Right lobe of liver (tissue), 6 donors: ENCODE measurements around the gene CENPX. TPM values are rescaled to one million over a fixed set of nuclear protein-coding genes. Genes with fewer than 3 reads are reported as not detected.
A peak's percentile ranks its signal among the peaks of the same experiment; 100 is the strongest.

Source experiments
- ATAC-seq, 4 donors: fragments of 200-7000 bp; cut with Tn5 transposase; one replicate each; pipeline ENCODE4 v1.9.1; 2020; ENCODE audit warnings: mild to moderate bottlenecking in 4 of 4, moderate library complexity in 4 of 4
- DNase-seq, 3 donors: peaks; one replicate each; pipeline ENCODE4 v3.0.0-alpha.2; 2020
- H3K27ac ChIP-seq, 3 donors: fragments of 200-600 bp; one replicate each; pipeline ENCODE4 v1.8.0; 2022
- H3K27me3 ChIP-seq, 2 donors: fragments of 200-600 bp; one replicate each; pipeline ENCODE4 v1.8.0; 2022
- H3K36me3 ChIP-seq, 4 donors: fragments of 200-600 bp; sonication (generic) in 1 of 4; one replicate each; pipeline versions ENCODE4 v1.5.1 to v1.8.0; 2017 to 2022; ENCODE audit warnings: control low read depth in 1 of 4
- H3K4me1 ChIP-seq, 4 donors: fragments of 200-600 bp; sonication (generic) in 1 of 4; one replicate each; pipeline versions ENCODE4 v1.5.1 to v1.8.0; 2017 to 2022; ENCODE audit warnings: control low read depth in 1 of 4
- H3K4me3 ChIP-seq, 3 donors: fragments of 200-600 bp; one replicate each; pipeline ENCODE4 v1.8.0; 2022
- H3K9me3 ChIP-seq, 4 donors: fragments of 200-600 bp; sonication (generic) in 1 of 4; one replicate each; pipeline versions ENCODE4 v1.5.1 to v1.8.0; 2017 to 2022; ENCODE audit warnings: control low read depth in 1 of 4
- CTCF ChIP-seq, 4 donors: fragments of 200-600 bp in 3 of 4; fragments of 450-650 bp in 1 of 4; IDR thresholded peaks; one replicate each; pipeline versions ENCODE4 v1.5.1 to v1.8.0; 2016 to 2022; ENCODE audit warnings: antibody characterized with exemption in 4 of 4, mild to moderate bottlenecking in 2 of 4
- POLR2A ChIP-seq: fragments of 450-650 bp; IDR thresholded peaks from one replicate; pipeline ENCODE4 v1.6.1; 2017; ENCODE audit warnings: antibody characterized with exemption, mild to moderate bottlenecking
- WGBS: methylation state at CpG from one replicate; pipeline ENCODE4 v1.1.6; 2018; ENCODE audit warnings: low coverage, low lambda C conversion rate; ENCODE audit not compliant: insufficient coverage; ENCODE audit errors: missing lambda C conversion rate; 5-methylcytosine and 5-hydroxymethylcytosine counted together
- intact Hi-C, 2 donors: fragments of 100-400 bp; cut with DNase I; formaldehyde crosslinking; loops; one replicate each; pipeline versions ENCODE4 v1.11.2 to v1.14.1; 2022
- total RNA-seq, 6 experiments: library from RNA; depleted of rRNA in 2 of 6; stranded (reverse); fragments of >200 nt in 2 of 6; fragmentation: NEBNext Ultra II Directional in 3 of 6; extraction: Animal tissue kit (Norgen Biotek cat#: 25700) in 3 of 6; gene quantifications; one replicate each; pipeline versions ENCODE4 v1.1.0 to v1.2.4, GENCODE V29; 2016 to 2023
- donor health status: DM: no; HTN: yes; CAD: no.
- donor health status: DM: no; HTN: no; CAD: no.
- donor health status: DM: no; HTN: no; CAD: no.
- donor health status: DM: no; HTN: yes; CAD: no.
- donor health status: DM: no; HTN: yes; CAD: no.

The CENPX gene
- total RNA-seq, 6 experiments from 2014 or later = 27.3 to 81.1 (median 47.8) TPM

GRCh38 chr17:81999976-82000802 lies 22.5 kb downstream of the CENPX start:
- intact Hi-C loops = no loop called here
- ATAC-seq = peak in 3 of 4 donors; percentile 2 to 38 (median 34)
- 43% methylated on average over 18 of the region's 36 CpGs for WGBS

GRCh38 chr17:81999587-81999975 lies 23.1 kb downstream of the CENPX start:
- ATAC-seq = peak; percentile 26 to 56 (median 38)
- peak in 1 of 3 donors; percentile 21 for DNase-seq
- Histone ChIP-seq H3K27me3 (no peaks in the 10 kb centered on the region), H3K9me3 (no peaks in the 10 kb centered on the region), H3K4me1 (peaks cover 0 to 24% (median 9%) of the 10 kb centered on the region in 4 donors), H3K27ac (no peak overlapping the region), H3K4me3 (no peak overlapping the region), H3K36me3 (no peaks in the 10 kb centered on the region)
- 46% methylated on average over 9 of the region's 12 CpGs for WGBS
- no peak for TF ChIP-seq POLR2A
- no peak for TF ChIP-seq CTCF (IDR thresholded peaks at IDR 0.05)
- intact Hi-C loops = no loop called here

More at GRCh38 chr17:81999976-82000802, 22.5 kb downstream of the CENPX start:
- peak overlapping the region in 1 of 3 donors; percentile 24 for H3K27ac ChIP-seq
- H3K4me1 ChIP-seq = peaks cover 0 to 24% (median 9%) of the 10 kb centered on the region in 4 donors
- no peak for TF ChIP-seq CTCF (IDR thresholded peaks at IDR 0.05)
- H3K27me3 ChIP-seq = no peaks in the 10 kb centered on the region
- H3K4me3 ChIP-seq = no peak overlapping the region
- H3K36me3 ChIP-seq = no peaks in the 10 kb centered on the region
- no peaks in the 10 kb centered on the region for H3K9me3 ChIP-seq
- DNase-seq = no peak

GRCh38 chr17:81998691-81999438 lies 23.8 kb downstream of the CENPX start:
- peaks cover 0 to 24% (median 9%) of the 10 kb centered on the region in 4 donors for H3K4me1 ChIP-seq
- intact Hi-C loops = no loop called here
- no peak for DNase-seq
- no peak overlapping the region for H3K27ac ChIP-seq
- H3K4me3 ChIP-seq = no peak overlapping the region
- no peaks in the 10 kb centered on the region for H3K27me3 ChIP-seq
- H3K36me3 ChIP-seq = no peaks in the 10 kb centered on the region
- TF ChIP-seq CTCF (IDR thresholded peaks at IDR 0.05) (no peak), POLR2A (no peak)
- ATAC-seq = no peak
- H3K9me3 ChIP-seq = no peaks in the 10 kb centered on the region
- 42% methylated on average over 3 of the region's 14 CpGs for WGBS

- TF ChIP-seq POLR2A (no peak), CTCF (IDR thresholded peaks at IDR 0.05) (no peak)
- ATAC-seq (no peak), DNase-seq (no peak)
- no peak overlapping the region for H3K4me3 ChIP-seq
- peaks cover 0 to 24% (median 9%) of the 10 kb centered on the region in 4 donors for H3K4me1 ChIP-seq
- no peaks in the 10 kb centered on the region for H3K36me3 ChIP-seq
- WGBS = 97% methylated on average over 4 of the region's 7 CpGs
- no peak overlapping the region for H3K27ac ChIP-seq
- H3K9me3 ChIP-seq = no peaks in the 10 kb centered on the region
- intact Hi-C loops = no loop called here
- H3K27me3 ChIP-seq = no peaks in the 10 kb centered on the region
These were observed 24.5 kb downstream of the CENPX start for GRCh38 chr17:81998212-81998611.
